T47D (cell line): ENCODE results near the gene STIM2.

Source experiments
- DNase-seq, 2 experiments: peaks; one replicate each; pipeline versions ENCODE4 v3.0.0 to v3.0.0-alpha.2; 2011 to 2012; ENCODE audit warnings: low read depth in 1 of 2, low spot score in 1 of 2
- JUND ChIP-seq: IDR thresholded peaks from 2 replicates; pipeline ENCODE4 v1.6.1; 2012; ENCODE audit warnings: low read depth
- in situ Hi-C: cut with HindIII; loops from 2 replicates; pipeline ENCODE4 v1.10.0; 2016; ENCODE audit warnings: low sequenced_read_pairs, low pct_unique_long_range_greater_than_20kb

Gene STIM2

DNA sequence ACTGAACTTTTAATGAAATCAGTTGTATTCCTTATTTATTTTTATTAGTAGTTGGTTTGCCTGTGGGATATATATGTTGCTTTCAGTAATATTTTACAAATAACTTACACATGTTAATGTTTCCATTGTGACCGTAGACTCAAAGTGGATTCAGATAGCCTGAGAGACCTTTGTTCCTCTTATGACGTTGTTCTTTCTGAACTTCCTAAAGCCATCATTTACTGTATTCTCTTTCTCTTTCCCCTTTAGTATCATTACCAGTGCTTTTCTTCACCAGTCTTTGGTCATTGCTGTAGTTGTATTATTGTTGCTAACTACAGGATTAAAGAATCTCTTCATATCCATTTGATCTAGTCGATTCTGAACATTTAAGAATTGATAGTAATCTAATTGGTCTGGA is 4.3 kb downstream of the STIM2 start:
- in situ Hi-C loops: no loop called here
- no peak for DNase-seq

DNA sequence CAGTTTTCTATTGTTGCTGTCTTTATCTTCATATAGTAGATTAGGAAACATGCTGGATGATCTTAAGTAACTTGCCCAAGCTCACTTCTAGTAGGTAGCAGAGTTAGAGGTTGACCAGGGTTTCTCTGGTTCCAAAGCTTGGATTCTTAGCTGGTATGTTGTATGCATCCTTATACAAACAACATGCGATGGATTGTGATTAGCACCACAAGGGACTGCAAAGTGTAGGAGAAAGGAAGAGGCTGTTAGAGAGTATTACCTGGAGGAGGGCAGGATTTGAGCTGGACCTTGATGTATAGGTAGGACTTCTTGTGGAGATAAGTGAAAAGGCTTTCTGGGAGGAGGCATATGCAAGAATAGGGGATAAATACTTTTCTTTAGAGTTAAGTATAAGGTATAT is 5.6 kb downstream of the STIM2 start:
- no peak for DNase-seq
- no peak for TF ChIP-seq JUND
- in situ Hi-C loops: no loop called here

More for the DNA sequence above, 4.3 kb downstream of the STIM2 start:
- no peak for TF ChIP-seq JUND

DNA sequence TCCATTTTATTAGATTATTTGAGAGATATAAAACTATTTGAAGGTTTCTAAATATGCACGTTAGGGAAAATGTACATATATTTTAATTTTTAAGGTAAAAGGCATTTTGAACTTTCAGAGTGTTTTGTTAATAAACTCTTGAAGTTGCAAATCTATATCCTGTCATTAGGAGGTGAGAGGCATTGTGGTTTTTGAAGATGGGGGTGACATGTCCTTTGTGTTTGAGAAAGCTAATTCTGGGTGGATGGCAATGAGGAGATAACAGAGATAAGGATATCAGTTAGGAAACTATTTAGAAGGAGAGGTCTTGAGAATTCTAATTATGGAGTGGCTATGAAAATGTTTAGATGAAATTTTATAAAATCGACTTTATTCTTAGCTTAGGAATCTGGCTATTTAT is 6.1 kb downstream of the STIM2 start:
- in situ Hi-C loops: no loop called here
- no peak for TF ChIP-seq JUND
- DNase-seq: no peak

DNA sequence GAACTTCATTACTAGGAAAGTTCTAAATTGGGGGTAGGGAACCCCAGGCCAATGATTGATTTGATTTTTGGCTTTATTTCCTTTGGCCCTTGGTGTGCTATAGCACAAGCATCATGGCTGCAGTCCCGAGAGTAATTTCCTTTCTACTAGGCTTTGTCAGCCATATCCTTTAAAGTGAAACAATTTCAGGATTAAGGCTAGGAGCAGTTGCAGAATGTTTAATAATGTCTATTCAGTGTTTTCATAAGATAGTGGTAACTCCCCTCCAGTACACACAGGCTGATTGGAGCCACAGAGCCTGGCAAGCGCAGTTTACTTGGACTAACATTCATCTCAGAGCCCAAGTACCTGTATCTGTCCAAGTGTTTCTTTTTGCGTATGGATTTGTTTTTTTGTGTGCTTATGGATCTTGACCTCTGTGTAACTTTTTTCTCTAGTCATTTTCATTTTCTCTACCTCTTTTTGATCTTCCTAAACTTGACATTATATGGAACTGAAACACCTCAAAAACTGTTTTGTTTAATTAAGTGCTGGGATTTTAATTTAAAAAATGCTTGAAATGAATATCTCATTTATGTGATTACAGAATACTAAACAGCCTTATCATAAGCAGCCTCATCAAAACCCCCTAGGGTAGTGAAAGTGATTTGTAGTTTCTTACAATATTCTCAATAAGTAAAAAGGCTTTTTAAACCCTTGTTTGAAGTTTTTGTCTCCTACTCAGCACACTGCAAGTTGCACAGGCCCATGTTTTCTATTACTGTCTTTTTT is 7.5 kb downstream of the STIM2 start:
- no peak for TF ChIP-seq JUND
- in situ Hi-C loops: no loop called here
- DNase-seq: no peak

DNA sequence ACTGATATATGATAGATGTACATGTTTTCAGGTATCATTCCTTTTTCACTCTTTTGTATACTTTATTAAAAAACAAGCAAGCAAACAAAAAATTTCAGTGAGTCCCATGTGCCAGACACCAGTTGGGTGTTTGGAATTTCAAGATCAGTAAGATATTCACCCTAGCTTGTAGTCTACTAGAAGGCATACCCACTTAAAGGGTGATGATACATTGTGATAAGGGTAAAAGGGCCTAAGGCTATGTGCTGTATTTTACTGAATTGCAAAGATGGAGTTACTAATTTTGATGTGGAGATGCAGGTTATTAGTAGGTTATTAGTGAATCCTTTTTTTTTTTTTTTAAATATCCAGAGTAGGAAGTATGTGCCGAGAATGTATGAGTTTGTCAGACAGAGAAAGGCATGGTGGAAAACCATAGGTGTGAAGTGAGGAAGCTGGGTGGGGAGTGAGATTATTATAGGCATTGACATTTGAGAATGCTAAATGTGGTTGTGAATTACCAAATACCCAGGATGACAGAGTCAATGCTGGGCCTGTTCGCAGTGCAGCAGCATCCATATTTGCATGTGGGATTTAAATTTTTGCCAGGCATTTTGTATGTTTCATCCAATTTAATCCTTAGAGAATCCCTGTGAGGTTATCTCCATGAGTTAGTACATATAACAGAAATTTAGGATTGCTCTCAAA is 10.1 kb downstream of the STIM2 start:
- TF ChIP-seq JUND: no peak
- in situ Hi-C loops: no loop called here
- no peak for DNase-seq

DNA sequence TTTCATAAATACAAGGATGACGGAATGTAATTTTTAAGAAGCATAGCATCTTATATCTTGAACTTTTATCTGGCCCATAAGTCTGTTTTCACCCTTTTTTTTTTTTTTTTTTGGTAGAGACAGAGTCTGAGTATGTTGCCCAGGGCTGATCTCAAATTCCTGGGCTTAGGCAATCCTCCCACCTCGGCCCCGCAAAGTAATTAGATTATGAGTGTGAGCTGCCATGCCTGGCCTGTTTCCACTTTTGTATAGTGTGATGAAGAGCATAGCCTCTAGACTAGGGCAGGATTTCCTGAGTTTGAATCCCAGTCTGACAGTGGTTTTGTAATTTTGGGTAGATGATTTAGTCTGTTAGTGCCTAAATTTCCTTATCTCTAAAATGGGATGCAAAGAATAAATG is 11.0 kb downstream of the STIM2 start:
- no peak for DNase-seq
- in situ Hi-C loops: no loop called here
- TF ChIP-seq JUND: no peak

DNA sequence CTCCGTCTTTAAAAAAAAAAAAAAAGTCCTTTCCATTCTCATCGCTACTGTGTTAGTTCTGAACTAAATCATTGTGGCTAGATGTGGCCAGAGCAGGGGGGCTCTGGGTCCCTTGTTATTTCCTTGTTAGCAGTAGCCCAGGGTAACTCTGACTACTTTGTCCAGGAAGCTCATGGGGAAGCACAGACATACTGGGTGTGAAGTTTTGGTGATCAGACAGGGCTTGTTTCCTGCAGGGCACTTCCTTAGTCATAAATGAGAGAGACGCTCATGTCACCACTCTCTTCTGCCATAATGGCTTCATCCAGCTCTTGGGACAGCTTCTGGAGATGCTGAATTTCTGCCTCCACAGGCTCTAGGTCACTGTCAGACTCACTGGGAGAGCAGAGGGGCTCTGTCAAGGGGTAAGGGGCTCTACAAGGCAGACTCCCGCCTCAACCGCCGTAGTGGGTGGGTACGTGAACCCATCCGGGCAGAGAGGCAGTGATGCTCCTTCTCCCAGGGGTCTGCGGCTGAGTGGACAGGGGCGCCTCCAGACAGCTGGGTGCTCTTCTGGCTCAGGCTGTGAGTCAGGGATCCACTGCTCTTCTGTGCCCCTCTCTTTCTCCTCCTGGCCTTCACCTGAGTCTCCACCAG is 12.9 kb downstream of the STIM2 start:
- in situ Hi-C loops: no loop called here
- DNase-seq: no peak
- no peak for TF ChIP-seq JUND

DNA sequence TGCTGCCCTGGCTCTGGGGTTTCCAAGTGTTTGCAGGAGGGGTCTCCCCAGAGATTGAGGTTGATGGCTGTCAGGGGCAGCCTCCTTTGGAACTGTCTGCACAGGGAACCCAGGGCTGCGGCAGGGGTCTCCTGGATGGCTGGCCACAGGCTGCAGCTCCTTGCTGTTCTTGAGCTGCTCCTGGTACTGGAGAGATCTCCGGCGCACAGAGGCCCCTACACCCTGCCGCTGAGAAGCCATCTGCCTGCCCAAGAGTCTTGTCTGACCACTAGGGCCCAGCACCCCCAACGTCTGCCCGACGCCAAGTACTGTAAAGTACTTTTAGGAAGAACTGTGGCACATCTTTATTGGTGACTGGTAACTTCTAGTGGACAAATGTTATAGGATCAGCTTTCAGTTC is 13.5 kb downstream of the STIM2 start:
- no peak for DNase-seq
- no peak for TF ChIP-seq JUND
- in situ Hi-C loops: no loop called here

DNA sequence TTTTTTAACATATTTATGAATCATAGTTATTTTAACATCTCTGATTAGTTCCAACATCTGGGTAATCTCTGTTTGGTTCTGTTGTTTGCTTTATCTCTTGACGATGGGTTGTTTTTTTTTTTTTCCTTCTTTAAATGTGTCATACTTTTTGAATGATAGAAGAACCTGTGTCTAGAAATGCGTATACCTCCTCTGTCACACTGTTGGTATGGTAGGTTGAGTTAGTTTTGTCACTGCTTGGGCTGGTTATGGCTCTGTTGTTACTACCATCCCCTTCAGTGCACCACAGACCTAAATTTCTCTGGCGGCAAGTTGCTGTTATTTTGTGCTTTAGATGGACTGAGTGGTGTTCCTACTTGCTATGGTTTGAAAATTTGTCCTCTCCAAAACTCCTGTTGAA is 16.8 kb downstream of the STIM2 start:
- in situ Hi-C loops: no loop called here
- no peak for DNase-seq
- no peak for TF ChIP-seq JUND

DNA sequence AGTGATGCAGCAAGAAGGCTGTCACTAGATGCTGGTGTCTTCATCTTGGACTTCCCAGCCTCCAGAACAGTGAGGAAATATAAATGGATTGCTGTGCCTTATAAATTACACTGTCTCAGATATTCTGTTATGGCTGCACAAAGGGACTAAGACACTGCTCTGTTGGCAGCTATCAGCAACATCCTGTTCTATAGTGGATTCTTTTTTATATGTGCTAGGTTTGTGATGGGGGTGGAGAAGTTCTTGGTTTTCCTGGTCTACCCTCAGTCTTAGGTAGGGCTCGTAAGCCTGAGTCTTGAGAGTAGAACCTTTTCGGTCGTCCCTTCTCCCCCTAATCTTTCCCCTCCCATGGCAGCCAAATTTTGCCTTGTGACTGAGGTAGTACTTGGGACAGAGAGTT is 17.3 kb downstream of the STIM2 start:
- DNase-seq: no peak
- in situ Hi-C loops: no loop called here
- no peak for TF ChIP-seq JUND

DNA sequence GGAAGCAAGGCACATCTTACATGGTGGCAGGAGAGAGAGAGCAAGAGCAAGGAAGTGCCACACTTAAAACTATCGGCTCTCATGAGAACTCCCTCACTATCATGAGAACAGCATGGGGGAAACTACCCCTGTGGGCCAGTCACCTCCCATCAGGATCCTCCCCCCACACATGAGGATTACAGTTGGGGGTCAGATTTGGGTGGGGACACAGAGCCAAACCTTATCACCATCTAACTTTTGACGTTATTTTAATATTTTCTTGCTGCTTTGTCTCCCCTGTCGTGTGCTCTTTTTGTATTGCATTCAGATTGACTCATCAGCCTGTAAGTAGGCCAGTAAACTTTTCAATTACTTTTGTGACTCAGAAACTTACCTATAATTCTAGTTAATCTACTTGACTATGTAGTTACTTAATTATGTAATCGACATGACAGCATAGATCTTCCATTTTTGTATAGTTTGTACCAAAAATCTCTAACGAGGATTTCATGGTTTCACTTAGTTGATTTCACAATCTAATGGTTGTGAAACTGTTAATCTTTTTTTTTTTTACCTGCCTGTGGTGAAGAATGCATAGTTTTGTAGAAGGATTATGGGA is 18.3 kb downstream of the STIM2 start:
- DNase-seq: no peak
- in situ Hi-C loops: no loop called here
- TF ChIP-seq JUND: no peak

DNA sequence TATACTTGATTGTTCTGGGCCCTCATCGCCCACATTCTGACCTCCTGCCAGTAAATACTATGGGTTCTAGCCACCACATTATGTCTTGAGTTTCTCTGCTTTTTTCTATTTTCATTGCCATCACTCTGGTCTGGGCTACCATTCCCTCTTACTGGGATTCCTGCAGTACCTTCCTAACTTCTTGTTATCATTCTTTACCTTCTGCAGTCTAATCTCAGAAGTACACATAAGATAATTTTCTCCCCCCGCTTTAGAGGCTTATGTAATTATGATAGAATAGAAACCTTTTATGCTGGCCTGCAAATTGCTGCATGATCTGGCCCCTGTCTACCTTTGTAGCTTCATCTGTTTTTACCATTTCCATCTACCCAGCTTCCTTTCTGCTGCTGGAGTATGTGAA is 19.2 kb downstream of the STIM2 start:
- in situ Hi-C loops: no loop called here
- no peak for TF ChIP-seq JUND
- DNase-seq: no peak

DNA sequence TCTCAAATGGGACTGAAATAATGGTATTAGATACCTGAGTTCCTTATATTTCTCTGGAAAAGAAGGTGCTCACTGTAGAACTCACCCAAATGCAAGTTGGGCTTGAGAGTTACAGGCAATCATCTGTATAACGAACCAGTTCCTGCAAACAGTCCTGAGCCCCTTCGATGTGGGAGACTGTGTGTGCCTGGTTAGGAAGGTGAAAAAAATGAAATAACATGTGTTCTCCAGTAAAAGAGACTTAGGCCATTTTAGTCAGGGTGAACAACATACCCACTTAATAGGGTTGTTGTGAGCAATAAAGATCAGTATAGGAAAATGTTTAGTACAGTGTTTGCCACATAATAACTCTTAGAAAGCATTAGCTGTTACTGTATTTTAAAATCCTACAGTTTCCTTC is 23.4 kb downstream of the STIM2 start:
- TF ChIP-seq JUND: no peak
- no peak for DNase-seq
- in situ Hi-C loops: no loop called here
